Thyroid gland (tissue), 4 donors: ENCODE results near the gene SMG1. TPM values are rescaled to one million over a fixed set of nuclear protein-coding genes. Genes with fewer than 3 reads are reported as not detected.
"Not testable (repeated sequence)": the region's sequence is repeated elsewhere in the genome, so short reads cannot be mapped to it uniquely, and the experiment has no call there.

ENCODE experiments used
- DNase-seq, 2 donors: peaks; one replicate each; pipeline ENCODE4 v3.0.0-alpha.2; 2019
- H3K27ac ChIP-seq, 3 donors: fragments of 200-600 bp; sonication (generic); 1 replicate in 2 of 3; 2 replicates in 1 of 3; pipeline ENCODE4 v1.5.1; 2016 to 2019; ENCODE audit warnings: mild to moderate bottlenecking in 1 of 3, moderate library complexity in 1 of 3
- H3K27me3 ChIP-seq: fragments of 200-600 bp; sonication (generic); one replicate; pipeline ENCODE4 v1.5.1; 2019
- H3K36me3 ChIP-seq, 2 donors: fragments of 200-600 bp; sonication (generic); one replicate each; pipeline ENCODE4 v1.5.1; 2016 to 2019
- H3K4me1 ChIP-seq, 2 donors: fragments of 200-600 bp; sonication (generic); one replicate each; pipeline ENCODE4 v1.5.1; 2017 to 2019
- H3K4me3 ChIP-seq, 3 donors: fragments of 200-600 bp; sonication (generic); replicated peaks in 1 of 3; 1 replicate in 2 of 3; 2 replicates in 1 of 3; pipeline ENCODE4 v1.5.1; 2016; ENCODE audit warnings: mild to moderate bottlenecking in 1 of 3
- H3K9me3 ChIP-seq: fragments of 200-600 bp; sonication (generic); one replicate; pipeline ENCODE4 v1.5.1; 2017
- POLR2A ChIP-seq, 2 donors: fragments of 450-650 bp; IDR thresholded peaks; one replicate each; pipeline ENCODE4 v1.6.1; 2017; ENCODE audit warnings: antibody characterized with exemption in 2 of 2, mild to moderate bottlenecking in 2 of 2, moderate library complexity in 1 of 2
- WGBS, 2 donors: methylation state at CpG; one replicate each; pipeline ENCODE4 v1.1.5; 2017; 5-methylcytosine and 5-hydroxymethylcytosine counted together
- intact Hi-C: fragments of 100-400 bp; cut with DNase I; formaldehyde crosslinking; loops from one replicate; pipeline ENCODE4 v1.15.1; 2023
- total RNA-seq, 4 donors: library from RNA; depleted of rRNA; stranded (reverse); fragments of >200 nt; gene quantifications; one replicate each; pipeline ENCODE4 v1.2.3, GENCODE V29; 2016
- TF ChIP-seq, protein P1 (sequence below), 6 experiments: fragments of 200-600 bp in 3 of 6; fragments of 450-650 bp in 3 of 6; sonication (generic) in 3 of 6; IDR thresholded peaks; one replicate each; pipeline ENCODE4 v1.5.1; 2016 to 2019; ENCODE audit warnings: antibody characterized with exemption in 6 of 6, mild to moderate bottlenecking in 2 of 6, inconsistent platforms in 1 of 6, moderate library complexity in 1 of 6

The SMG1 gene
- 100 to 1,000 TPM; 106 to 156 (median 125) TPM for total RNA-seq

DNA sequence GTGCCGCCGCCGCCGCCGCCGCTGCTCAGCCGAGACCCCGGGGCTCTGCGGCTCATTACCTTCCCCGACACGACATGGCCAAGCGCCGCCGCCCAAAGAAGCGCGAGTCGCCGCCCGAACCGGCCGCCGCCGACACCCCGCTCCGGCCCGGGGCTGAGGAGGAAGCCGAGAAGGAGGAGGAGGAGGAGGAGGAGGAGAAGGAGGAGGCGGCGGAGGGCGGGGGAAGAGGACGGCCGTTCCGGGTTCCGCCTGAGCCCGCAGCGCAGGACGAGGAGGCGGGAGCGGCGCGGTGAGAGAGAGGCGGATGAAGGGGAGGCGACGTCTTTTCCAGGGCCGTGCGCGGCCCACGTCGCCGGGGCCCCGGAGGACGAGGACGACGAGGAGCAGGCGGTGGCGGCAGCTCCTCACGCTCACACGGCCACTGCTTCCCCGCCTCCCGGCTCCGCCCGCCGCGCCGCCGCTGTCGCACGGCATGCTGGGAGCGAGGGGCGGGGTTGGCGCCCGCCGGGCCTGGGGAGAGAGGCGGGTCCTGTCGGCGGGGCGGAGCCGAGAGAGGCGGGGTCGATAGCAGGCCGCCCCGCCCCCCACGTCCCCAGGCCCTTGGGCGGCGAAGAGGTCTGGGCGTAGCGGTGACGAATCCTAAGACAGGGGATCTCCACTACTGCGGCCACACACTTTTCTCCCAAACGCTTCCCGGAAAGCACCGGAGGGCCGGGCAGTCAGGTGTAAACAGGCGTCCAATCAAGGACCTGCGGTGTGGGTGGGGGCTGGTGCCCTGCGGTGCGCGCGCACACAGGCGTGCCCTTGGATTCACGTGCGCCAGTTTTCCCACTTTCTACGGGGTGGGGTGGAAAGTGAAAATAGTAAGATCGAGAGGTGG lies at the start of gene SMG1:
Gene SMG1 (minus strand): TSS at position 423 of the 880 bp plus-strand sequence. CDS start 367 bp downstream, at position 56.
- 0% methylated on average over 20 to 51 of the region's 104 CpGs for WGBS, 2 donors
- H3K4me1 ChIP-seq, H3K36me3 ChIP-seq, H3K9me3 ChIP-seq, H3K27me3 ChIP-seq, intact Hi-C loops: not testable (repeated sequence)
- peak within 1 kb of the TSS; percentile 79 to 93 (median 80) for H3K27ac ChIP-seq
- H3K4me3 ChIP-seq, result peak within 1 kb of the TSS; percentile 70 to 84 (median 80)
- peak; percentile 95 to 97 for DNase-seq
- peak in 1 of 2 donors; percentile 94 for TF ChIP-seq POLR2A (IDR thresholded peaks at IDR 0.05)

- DNase-seq, result no peak
- Histone ChIP-seq H3K27me3 (no peaks in the 10 kb centered on the region), H3K9me3 (no peaks in the 10 kb centered on the region), H3K4me3 (no peak overlapping the region), H3K36me3 (no peaks in the 10 kb centered on the region), H3K27ac (no peak overlapping the region), H3K4me1 (no peaks in the 10 kb centered on the region)
- WGBS, 2 donors, result 42 to 50% methylated on average over 3 of the region's 3 CpGs
- TF ChIP-seq, protein P1, sequence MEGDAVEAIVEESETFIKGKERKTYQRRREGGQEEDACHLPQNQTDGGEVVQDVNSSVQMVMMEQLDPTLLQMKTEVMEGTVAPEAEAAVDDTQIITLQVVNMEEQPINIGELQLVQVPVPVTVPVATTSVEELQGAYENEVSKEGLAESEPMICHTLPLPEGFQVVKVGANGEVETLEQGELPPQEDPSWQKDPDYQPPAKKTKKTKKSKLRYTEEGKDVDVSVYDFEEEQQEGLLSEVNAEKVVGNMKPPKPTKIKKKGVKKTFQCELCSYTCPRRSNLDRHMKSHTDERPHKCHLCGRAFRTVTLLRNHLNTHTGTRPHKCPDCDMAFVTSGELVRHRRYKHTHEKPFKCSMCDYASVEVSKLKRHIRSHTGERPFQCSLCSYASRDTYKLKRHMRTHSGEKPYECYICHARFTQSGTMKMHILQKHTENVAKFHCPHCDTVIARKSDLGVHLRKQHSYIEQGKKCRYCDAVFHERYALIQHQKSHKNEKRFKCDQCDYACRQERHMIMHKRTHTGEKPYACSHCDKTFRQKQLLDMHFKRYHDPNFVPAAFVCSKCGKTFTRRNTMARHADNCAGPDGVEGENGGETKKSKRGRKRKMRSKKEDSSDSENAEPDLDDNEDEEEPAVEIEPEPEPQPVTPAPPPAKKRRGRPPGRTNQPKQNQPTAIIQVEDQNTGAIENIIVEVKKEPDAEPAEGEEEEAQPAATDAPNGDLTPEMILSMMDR (IDR thresholded peaks at IDR 0.05), result no peak
- TF ChIP-seq POLR2A (IDR thresholded peaks at IDR 0.05), result no peak
- intact Hi-C loops, result loop anchor here (10.0 kb wide), 1 partner anchor 120 kb away; no protein-coding TSS in a partner anchor
Measured at GRCh38 chr16:18975109-18975508, 48.9 kb upstream of the SMG1 start.

DNA sequence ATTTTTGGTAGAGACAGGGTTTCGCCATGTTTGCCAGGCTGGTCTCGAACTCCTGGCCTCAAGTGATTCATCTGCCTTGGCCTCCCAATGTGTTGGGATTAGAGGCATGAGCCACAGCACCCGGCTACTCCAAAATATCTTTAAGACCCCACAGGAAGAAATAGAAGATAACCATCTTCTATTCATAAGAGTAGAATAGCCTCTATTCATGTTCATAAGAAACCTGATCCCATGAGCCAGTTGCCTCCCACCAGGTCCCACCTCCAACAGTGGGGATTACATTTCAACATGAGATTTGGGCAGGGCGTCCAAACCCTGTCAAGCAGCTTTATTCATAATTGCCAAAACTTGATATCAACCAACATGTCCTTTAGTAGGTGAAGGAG lies 43.6 kb upstream of the SMG1 start:
- TF ChIP-seq POLR2A (IDR thresholded peaks at IDR 0.05), result no peak
- TF ChIP-seq, protein P1 (IDR thresholded peaks at IDR 0.05), result no peak
- no peak for DNase-seq
- H3K27ac ChIP-seq, result no peak overlapping the region
- H3K36me3 ChIP-seq, result no peaks in the 10 kb centered on the region
- intact Hi-C loops, result loop anchor here (5.0 to 10.0 kb wide), 2 partner anchors 115 to 168 kb away; partner anchors contain the start of gene ARL6IP1
- H3K4me3 ChIP-seq, result no peak overlapping the region
- WGBS, 2 donors, result 79 to 80% methylated on average over 4 of the region's 4 CpGs
- H3K9me3 ChIP-seq, result no peaks in the 10 kb centered on the region
- no peaks in the 10 kb centered on the region for H3K4me1 ChIP-seq
- H3K27me3 ChIP-seq, result no peaks in the 10 kb centered on the region

- Histone ChIP-seq H3K36me3 (no peaks in the 10 kb centered on the region), H3K27me3 (no peaks in the 10 kb centered on the region), H3K27ac (no peak overlapping the region), H3K4me1 (no peaks in the 10 kb centered on the region), H3K9me3 (no peaks in the 10 kb centered on the region), H3K4me3 (no peak overlapping the region)
- 23 to 24% methylated on average over 18 of the region's 18 CpGs for WGBS, 2 donors
- peak; percentile 82 to 89 for DNase-seq
- intact Hi-C loops, result loop anchor here (5.0 kb wide), 1 partner anchor 167 kb away; the partner anchor contains the start of gene ARL6IP1
- no peak for TF ChIP-seq POLR2A (IDR thresholded peaks at IDR 0.05)
- TF ChIP-seq, protein P1 (IDR thresholded peaks at IDR 0.05), result peak; percentile 80 to 94 (median 84)
Measured at GRCh38 chr16:18969050-18969854, 43.0 kb upstream of the SMG1 start.

GRCh38 chr16:18966791-18967190 lies 40.6 kb upstream of the SMG1 start:
- 98 to 99% methylated on average over 5 of the region's 5 CpGs for WGBS, 2 donors
- Histone ChIP-seq H3K4me1 (peaks cover 7% of the 10 kb centered on the region in 2 donors), H3K9me3 (no peaks in the 10 kb centered on the region), H3K27ac (no peak overlapping the region), H3K4me3 (no peak overlapping the region), H3K36me3 (no peaks in the 10 kb centered on the region), H3K27me3 (no peaks in the 10 kb centered on the region)
- intact Hi-C loops, result loop anchor here (5.0 kb wide), 1 partner anchor 164 kb away; the partner anchor contains the start of gene ARL6IP1
- TF ChIP-seq, protein P1 (IDR thresholded peaks at IDR 0.05), result no peak
- no peak for TF ChIP-seq POLR2A (IDR thresholded peaks at IDR 0.05)
- no peak for DNase-seq
